H1 (cell line): Measurements from ENCODE around the gene SESN3.

Experiments
- CEBPB ChIP-seq: IDR thresholded peaks from 2 replicates; pipeline ENCODE4 v1.6.1; 2012; ENCODE audit warnings: low read depth, low read length
- CHD2 ChIP-seq: IDR thresholded peaks from 2 replicates; pipeline ENCODE4 v1.6.1; 2012; ENCODE audit warnings: low read length, improper control_type of control experiment
- GABPA ChIP-seq: IDR thresholded peaks from 2 replicates; pipeline ENCODE4 v1.6.1; 2011; ENCODE audit warnings: mild to moderate bottlenecking, low read length, moderate library complexity, borderline replicate concordance; ENCODE audit not compliant: insufficient read depth
- RFX5 ChIP-seq: IDR thresholded peaks from 2 replicates; pipeline ENCODE4 v1.6.1; 2011; ENCODE audit warnings: low read depth, low read length, improper control_type of control experiment, borderline replicate concordance
- RNF2 ChIP-seq: fragments of 200-900, 300-1000 bp; sonication (generic); IDR thresholded peaks from 2 replicates; pipeline ENCODE4 v1.7.1; 2016; ENCODE audit warnings: borderline replicate concordance, low read depth, mild to moderate bottlenecking, antibody characterized with exemption, low read length; ENCODE audit not compliant: poor library complexity, severe bottlenecking; ENCODE audit errors: missing control alignments
- USF2 ChIP-seq: IDR thresholded peaks from 2 replicates; pipeline ENCODE4 v1.6.1; 2011; ENCODE audit warnings: low read length, improper control_type of control experiment
- TF ChIP-seq, protein P1 (sequence below), 3 experiments: IDR thresholded peaks; 1 replicate in 2 of 3; 2 replicates in 1 of 3; pipeline versions ENCODE4 v1.5.1 to v1.6.1; 2011; ENCODE audit warnings: low read length in 3 of 3, mild to moderate bottlenecking in 3 of 3, inconsistent platforms in 2 of 3, low read depth in 1 of 3, moderate library complexity in 1 of 3; ENCODE audit not compliant: insufficient read depth in 1 of 3; ENCODE audit errors: control extremely low read depth in 1 of 3

- no peak for TF ChIP-seq CHD2
- no peak for TF ChIP-seq CEBPB
- TF ChIP-seq USF2 = no peak
- no peak for TF ChIP-seq GABPA
- TF ChIP-seq, protein P1, sequence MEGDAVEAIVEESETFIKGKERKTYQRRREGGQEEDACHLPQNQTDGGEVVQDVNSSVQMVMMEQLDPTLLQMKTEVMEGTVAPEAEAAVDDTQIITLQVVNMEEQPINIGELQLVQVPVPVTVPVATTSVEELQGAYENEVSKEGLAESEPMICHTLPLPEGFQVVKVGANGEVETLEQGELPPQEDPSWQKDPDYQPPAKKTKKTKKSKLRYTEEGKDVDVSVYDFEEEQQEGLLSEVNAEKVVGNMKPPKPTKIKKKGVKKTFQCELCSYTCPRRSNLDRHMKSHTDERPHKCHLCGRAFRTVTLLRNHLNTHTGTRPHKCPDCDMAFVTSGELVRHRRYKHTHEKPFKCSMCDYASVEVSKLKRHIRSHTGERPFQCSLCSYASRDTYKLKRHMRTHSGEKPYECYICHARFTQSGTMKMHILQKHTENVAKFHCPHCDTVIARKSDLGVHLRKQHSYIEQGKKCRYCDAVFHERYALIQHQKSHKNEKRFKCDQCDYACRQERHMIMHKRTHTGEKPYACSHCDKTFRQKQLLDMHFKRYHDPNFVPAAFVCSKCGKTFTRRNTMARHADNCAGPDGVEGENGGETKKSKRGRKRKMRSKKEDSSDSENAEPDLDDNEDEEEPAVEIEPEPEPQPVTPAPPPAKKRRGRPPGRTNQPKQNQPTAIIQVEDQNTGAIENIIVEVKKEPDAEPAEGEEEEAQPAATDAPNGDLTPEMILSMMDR (IDR thresholded peaks at IDR 0.05; ENCODE audit: control extremely low read depth in 1 of 3, insufficient read depth in 1 of 3, low read depth in 1 of 3, low read length in 3 of 3) = no peak
- TF ChIP-seq RFX5 = no peak
- TF ChIP-seq RNF2 = no peak
Measured at GRCh38 chr11:95137299-95137698, 93.7 kb downstream of the SESN3 start.
